HepG2 (cell line): Measurements from ENCODE around the gene TCTA. TPM values are rescaled to one million over a fixed set of nuclear protein-coding genes. Genes with fewer than 3 reads are reported as not detected.

Experiments
- DPF2 ChIP-seq: sonication (generic); formaldehyde crosslinking; IDR thresholded peaks from 2 replicates; pipeline ENCODE4 v1.4.0; 2020; ENCODE audit warnings: mild to moderate bottlenecking, low read depth, missing genetic modification reagents, borderline replicate concordance
- HES4 ChIP-seq: sonication (generic); formaldehyde crosslinking; IDR thresholded peaks from 2 replicates; pipeline ENCODE4 v1.9.0; 2021; ENCODE audit warnings: mild to moderate bottlenecking, missing genetic modification reagents, borderline replicate concordance
- IKZF4 ChIP-seq: sonication (generic); formaldehyde crosslinking; IDR thresholded peaks from 2 replicates; pipeline ENCODE4 v1.5.1; 2020; ENCODE audit warnings: borderline replicate concordance, mild to moderate bottlenecking, low read depth, missing genetic modification reagents; ENCODE audit errors: not compliant biosample characterization
- KDM1A ChIP-seq: IDR thresholded peaks from 2 replicates; pipeline ENCODE4 v1.6.1; 2016; ENCODE audit warnings: missing compliant biosample characterization
- MIER3 ChIP-seq: IDR thresholded peaks from 2 replicates; pipeline ENCODE4 v1.6.1; 2016; ENCODE audit warnings: missing compliant biosample characterization, borderline replicate concordance
- NRL ChIP-seq: sonication (generic); formaldehyde crosslinking; IDR thresholded peaks from 2 replicates; pipeline ENCODE4 v1.5.0; 2020; ENCODE audit warnings: missing genetic modification reagents, mild to moderate bottlenecking, moderate library complexity, borderline replicate concordance
- REL ChIP-seq: sonication (generic); formaldehyde crosslinking; conservative IDR thresholded peaks from 2 replicates; pipeline ENCODE4 v1.8.0; 2022; ENCODE audit warnings: mild to moderate bottlenecking, missing genetic modification reagents, moderate library complexity
- RXRA ChIP-seq: sonication (generic); formaldehyde crosslinking; IDR thresholded peaks from 2 replicates; pipeline ENCODE4 v1.5.1; 2020; ENCODE audit warnings: missing genetic modification reagents
- ZFP37 ChIP-seq: sonication (generic); formaldehyde crosslinking; IDR thresholded peaks from 2 replicates; pipeline ENCODE4 v1.4.0; 2020; ENCODE audit warnings: missing genetic modification reagents, borderline replicate concordance
- ZNF160 ChIP-seq: sonication (generic); formaldehyde crosslinking; IDR thresholded peaks from 2 replicates; pipeline ENCODE4 v1.8.0; 2022; ENCODE audit warnings: mild to moderate bottlenecking, inconsistent platforms, missing genetic modification reagents
- ZNF264 ChIP-seq: sonication (generic); formaldehyde crosslinking; IDR thresholded peaks from 2 replicates; pipeline ENCODE4 v1.4.0; 2020; ENCODE audit warnings: missing genetic modification reagents
- ZNF3 ChIP-seq: IDR thresholded peaks from 2 replicates; pipeline ENCODE4 v1.7.0; 2017; ENCODE audit warnings: inconsistent platforms
- ZNF564 ChIP-seq: sonication (generic); formaldehyde crosslinking; IDR thresholded peaks from 2 replicates; pipeline ENCODE4 v1.8.1; 2023; ENCODE audit warnings: mild to moderate bottlenecking, missing genetic modification reagents
- ZNF891 ChIP-seq: sonication (generic); formaldehyde crosslinking; IDR thresholded peaks from 2 replicates; pipeline ENCODE4 v1.5.0; 2020; ENCODE audit warnings: mild to moderate bottlenecking, missing genetic modification reagents
- polyA plus RNA-seq, 8 experiments: library from polyadenylated mRNA; depleted of rRNA in 3 of 8; stranded (reverse) in 7 of 8; unstranded in 1 of 8; fragments of >200 nt; fragmentation: Illumina TruSeq in 4 of 8; extraction: Trizol in 4 of 8; gene quantifications; 2 replicates each; pipeline versions ENCODE4 v1.2.1 to v1.2.3, GENCODE V29; 2011 to 2016; ENCODE audit warnings: low read depth in 4 of 8, missing spikeins in 1 of 8, mixed read lengths in 1 of 8; ENCODE audit not compliant: insufficient read depth in 1 of 8
- total RNA-seq, 5 experiments: library from RNA; depleted of rRNA; stranded (reverse); fragments of >200 nt; fragmentation: Illumina TruSeq; extraction: Trizol; gene quantifications; 2 replicates each; pipeline ENCODE4 v1.2.3, GENCODE V29; 2016; ENCODE audit warnings: low read depth in 1 of 5
- TF ChIP-seq, protein P1 (sequence below), 2 experiments: sonication (generic) in 1 of 2; formaldehyde crosslinking in 1 of 2; IDR thresholded peaks; 2 replicates each; pipeline versions ENCODE4 v1.6.1 to v1.9.0; 2014 to 2022; ENCODE audit warnings: antibody characterized with exemption in 1 of 2, borderline replicate concordance in 1 of 2, inconsistent platforms in 1 of 2, low read depth in 1 of 2, missing genetic modification reagents in 1 of 2
- TF ChIP-seq, protein P2 (sequence below): sonication (generic); formaldehyde crosslinking; IDR thresholded peaks from 2 replicates; pipeline ENCODE4 v1.5.1; 2020; ENCODE audit warnings: missing genetic modification reagents, mild to moderate bottlenecking, borderline replicate concordance
- TF ChIP-seq, protein P3 (sequence below): sonication (generic); formaldehyde crosslinking; IDR thresholded peaks from 2 replicates; pipeline ENCODE4 v1.4.0; 2020; ENCODE audit warnings: mild to moderate bottlenecking, missing genetic modification reagents, borderline replicate concordance

The TCTA gene
- total and polyA plus RNA-seq, 2 of the 13 experiments (the other 11 are each of a cell fraction or from before 2014, with no cell fraction given), result 8.3 to 13.2 TPM

DNA sequence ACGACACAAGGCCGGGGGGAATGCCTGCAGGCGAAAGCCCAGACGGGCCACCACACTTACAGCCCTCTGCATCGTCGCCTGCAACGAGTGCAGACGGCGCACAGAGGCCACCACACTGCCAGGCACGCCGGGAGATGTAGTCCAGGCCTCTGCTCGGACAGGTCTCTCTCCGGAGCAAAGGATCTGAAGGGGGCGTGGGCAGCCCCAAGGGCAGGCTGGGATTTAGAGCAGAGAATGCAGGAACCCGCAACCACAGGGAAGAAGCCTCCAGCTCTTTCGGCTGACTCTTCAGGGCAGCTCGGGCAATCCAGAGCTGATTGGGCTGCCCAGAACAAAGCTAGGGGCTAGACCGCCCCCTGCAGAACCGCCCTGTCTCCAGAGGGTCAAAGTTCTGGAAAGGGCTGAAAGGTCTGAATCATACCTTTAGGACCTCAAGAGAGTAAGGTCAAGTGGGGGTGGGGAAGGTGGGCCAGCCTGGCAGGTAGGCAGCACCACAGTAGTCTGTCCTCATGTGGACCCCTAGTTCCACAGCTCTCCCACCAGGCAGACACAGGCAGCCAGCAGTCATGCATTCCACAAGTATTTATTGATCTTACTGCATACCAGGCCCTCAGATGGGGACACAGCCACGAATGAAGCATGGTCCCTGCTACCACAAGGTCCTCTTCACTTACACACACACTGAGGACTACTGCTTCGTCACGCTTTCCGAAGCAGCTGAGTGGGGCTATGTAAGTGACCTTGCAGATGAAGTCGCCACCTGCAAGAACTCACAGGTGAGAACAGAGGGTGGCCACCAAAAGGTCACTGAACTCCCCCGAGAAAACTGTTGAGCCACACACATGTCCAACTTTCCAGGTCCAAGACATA lies 10.4 kb downstream of the TCTA start, which contains the start of gene AMT (continued):
- TF ChIP-seq, protein P1, sequence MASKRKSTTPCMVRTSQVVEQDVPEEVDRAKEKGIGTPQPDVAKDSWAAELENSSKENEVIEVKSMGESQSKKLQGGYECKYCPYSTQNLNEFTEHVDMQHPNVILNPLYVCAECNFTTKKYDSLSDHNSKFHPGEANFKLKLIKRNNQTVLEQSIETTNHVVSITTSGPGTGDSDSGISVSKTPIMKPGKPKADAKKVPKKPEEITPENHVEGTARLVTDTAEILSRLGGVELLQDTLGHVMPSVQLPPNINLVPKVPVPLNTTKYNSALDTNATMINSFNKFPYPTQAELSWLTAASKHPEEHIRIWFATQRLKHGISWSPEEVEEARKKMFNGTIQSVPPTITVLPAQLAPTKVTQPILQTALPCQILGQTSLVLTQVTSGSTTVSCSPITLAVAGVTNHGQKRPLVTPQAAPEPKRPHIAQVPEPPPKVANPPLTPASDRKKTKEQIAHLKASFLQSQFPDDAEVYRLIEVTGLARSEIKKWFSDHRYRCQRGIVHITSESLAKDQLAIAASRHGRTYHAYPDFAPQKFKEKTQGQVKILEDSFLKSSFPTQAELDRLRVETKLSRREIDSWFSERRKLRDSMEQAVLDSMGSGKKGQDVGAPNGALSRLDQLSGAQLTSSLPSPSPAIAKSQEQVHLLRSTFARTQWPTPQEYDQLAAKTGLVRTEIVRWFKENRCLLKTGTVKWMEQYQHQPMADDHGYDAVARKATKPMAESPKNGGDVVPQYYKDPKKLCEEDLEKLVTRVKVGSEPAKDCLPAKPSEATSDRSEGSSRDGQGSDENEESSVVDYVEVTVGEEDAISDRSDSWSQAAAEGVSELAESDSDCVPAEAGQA (IDR thresholded peaks at IDR 0.05; ENCODE audit: low read depth), result no peak
- TF ChIP-seq, protein P1 (CRISPR knock-in tag; IDR thresholded peaks at IDR 0.05; ENCODE audit: borderline replicate concordance), result no peak; the same call in 1 of the 2 replicates
- TF ChIP-seq ZNF564 (CRISPR knock-in tag), result no peak; the same call in 1 of the 2 replicates
- no peak for TF ChIP-seq DPF2 (CRISPR knock-in tag)
- TF ChIP-seq, protein P2, sequence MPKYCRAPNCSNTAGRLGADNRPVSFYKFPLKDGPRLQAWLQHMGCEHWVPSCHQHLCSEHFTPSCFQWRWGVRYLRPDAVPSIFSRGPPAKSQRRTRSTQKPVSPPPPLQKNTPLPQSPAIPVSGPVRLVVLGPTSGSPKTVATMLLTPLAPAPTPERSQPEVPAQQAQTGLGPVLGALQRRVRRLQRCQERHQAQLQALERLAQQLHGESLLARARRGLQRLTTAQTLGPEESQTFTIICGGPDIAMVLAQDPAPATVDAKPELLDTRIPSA (CRISPR knock-in tag), result no peak
- no peak for TF ChIP-seq ZNF3
- TF ChIP-seq ZFP37 (CRISPR knock-in tag), result no peak
- TF ChIP-seq RXRA (CRISPR knock-in tag), result peak; percentile 92; the same call in 1 of the 2 replicates
- TF ChIP-seq KDM1A (CRISPR knock-in tag), result no peak
- TF ChIP-seq HES4 (CRISPR knock-in tag), result 0 out of 2 replicates have a peak, but pooled peaks have one; percentile 32
- TF ChIP-seq NRL (CRISPR knock-in tag), result no peak
- TF ChIP-seq REL (CRISPR knock-in tag), result no peak
- 0 out of 2 replicates have a peak, but pooled peaks have one; percentile 9 for TF ChIP-seq MIER3 (CRISPR knock-in tag)
- TF ChIP-seq ZNF264 (CRISPR knock-in tag), result peak; percentile 55; the same call in 1 of the 2 replicates
- TF ChIP-seq, protein P3, sequence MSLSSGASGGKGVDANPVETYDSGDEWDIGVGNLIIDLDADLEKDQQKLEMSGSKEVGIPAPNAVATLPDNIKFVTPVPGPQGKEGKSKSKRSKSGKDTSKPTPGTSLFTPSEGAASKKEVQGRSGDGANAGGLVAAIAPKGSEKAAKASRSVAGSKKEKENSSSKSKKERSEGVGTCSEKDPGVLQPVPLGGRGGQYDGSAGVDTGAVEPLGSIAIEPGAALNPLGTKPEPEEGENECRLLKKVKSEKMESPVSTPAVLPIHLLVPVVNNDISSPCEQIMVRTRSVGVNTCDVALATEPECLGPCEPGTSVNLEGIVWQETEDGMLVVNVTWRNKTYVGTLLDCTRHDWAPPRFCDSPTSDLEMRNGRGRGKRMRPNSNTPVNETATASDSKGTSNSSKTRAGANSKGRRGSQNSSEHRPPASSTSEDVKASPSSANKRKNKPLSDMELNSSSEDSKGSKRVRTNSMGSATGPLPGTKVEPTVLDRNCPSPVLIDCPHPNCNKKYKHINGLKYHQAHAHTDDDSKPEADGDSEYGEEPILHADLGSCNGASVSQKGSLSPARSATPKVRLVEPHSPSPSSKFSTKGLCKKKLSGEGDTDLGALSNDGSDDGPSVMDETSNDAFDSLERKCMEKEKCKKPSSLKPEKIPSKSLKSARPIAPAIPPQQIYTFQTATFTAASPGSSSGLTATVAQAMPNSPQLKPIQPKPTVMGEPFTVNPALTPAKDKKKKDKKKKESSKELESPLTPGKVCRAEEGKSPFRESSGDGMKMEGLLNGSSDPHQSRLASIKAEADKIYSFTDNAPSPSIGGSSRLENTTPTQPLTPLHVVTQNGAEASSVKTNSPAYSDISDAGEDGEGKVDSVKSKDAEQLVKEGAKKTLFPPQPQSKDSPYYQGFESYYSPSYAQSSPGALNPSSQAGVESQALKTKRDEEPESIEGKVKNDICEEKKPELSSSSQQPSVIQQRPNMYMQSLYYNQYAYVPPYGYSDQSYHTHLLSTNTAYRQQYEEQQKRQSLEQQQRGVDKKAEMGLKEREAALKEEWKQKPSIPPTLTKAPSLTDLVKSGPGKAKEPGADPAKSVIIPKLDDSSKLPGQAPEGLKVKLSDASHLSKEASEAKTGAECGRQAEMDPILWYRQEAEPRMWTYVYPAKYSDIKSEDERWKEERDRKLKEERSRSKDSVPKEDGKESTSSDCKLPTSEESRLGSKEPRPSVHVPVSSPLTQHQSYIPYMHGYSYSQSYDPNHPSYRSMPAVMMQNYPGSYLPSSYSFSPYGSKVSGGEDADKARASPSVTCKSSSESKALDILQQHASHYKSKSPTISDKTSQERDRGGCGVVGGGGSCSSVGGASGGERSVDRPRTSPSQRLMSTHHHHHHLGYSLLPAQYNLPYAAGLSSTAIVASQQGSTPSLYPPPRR (CRISPR knock-in tag), result no peak
- no peak for TF ChIP-seq ZNF160
- no peak for TF ChIP-seq IKZF4 (CRISPR knock-in tag)
- TF ChIP-seq ZNF891, result no peak
